C4-2B (cell line): ENCODE results near the gene S100B.

Source experiments
- ZFX ChIP-seq: fragments of 450-650 bp; IDR thresholded peaks from 2 replicates; pipeline ENCODE4 v1.6.1; 2017
- TF ChIP-seq, protein P1 (sequence below): fragments of 450-650 bp; conservative IDR thresholded peaks from 2 replicates; pipeline ENCODE4 v1.5.1; 2017; ENCODE audit warnings: mild to moderate bottlenecking

DNA sequence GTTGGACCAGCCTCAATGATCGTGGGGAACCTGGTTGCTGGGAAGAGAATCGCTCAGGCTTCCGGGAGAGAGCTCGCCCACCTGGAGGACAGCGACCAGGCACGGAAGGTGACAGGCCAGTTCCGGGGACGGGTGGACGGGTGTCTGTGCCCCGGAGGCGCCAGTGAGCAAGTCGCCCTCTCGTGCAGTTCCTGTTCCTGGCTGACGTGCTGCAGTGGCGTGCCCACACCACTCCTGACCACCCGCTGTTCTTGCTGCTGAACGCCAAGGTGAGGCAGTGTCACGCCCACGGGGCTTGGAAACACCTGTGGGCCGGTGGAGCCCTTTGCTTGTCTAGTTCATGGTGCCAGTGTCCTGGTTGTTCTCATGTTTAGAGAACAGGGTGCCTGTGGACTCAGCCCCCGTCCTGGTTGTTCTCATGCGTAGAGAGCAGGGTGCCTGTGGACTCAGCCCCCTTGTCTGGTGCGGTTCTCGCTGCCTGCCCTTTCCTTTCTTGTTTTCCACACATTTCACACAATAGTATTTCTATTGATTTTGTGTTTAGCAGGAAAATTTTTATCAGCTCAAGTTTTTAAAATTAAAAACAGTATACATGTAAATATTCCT is 53.1 kb downstream of the S100B start:
- TF ChIP-seq, protein P1, sequence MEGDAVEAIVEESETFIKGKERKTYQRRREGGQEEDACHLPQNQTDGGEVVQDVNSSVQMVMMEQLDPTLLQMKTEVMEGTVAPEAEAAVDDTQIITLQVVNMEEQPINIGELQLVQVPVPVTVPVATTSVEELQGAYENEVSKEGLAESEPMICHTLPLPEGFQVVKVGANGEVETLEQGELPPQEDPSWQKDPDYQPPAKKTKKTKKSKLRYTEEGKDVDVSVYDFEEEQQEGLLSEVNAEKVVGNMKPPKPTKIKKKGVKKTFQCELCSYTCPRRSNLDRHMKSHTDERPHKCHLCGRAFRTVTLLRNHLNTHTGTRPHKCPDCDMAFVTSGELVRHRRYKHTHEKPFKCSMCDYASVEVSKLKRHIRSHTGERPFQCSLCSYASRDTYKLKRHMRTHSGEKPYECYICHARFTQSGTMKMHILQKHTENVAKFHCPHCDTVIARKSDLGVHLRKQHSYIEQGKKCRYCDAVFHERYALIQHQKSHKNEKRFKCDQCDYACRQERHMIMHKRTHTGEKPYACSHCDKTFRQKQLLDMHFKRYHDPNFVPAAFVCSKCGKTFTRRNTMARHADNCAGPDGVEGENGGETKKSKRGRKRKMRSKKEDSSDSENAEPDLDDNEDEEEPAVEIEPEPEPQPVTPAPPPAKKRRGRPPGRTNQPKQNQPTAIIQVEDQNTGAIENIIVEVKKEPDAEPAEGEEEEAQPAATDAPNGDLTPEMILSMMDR = no peak
- no peak for TF ChIP-seq ZFX
